Parietal lobe (tissue), 2 donors: ENCODE measurements around the gene PDS5A. TPM values are rescaled to one million over a fixed set of nuclear protein-coding genes. Genes with fewer than 3 reads are reported as not detected.

Experiments used
- small RNA-seq: library from RNA; depleted of rRNA; stranded (forward); fragments of <200 nt; gene quantifications from one replicate; pipeline ENCODE3, GENCODE V24; 2014; ENCODE audit warnings: low replicate concordance
- total RNA-seq: library from RNA; depleted of rRNA; stranded (reverse); fragments of >200 nt; gene quantifications from one replicate; pipeline ENCODE4 v1.2.3, GENCODE V29; 2014

PDS5A gene
- total RNA-seq, result 127 TPM

GRCh38 chr4:39977489-39978377, at the start of gene PDS5A:
Gene PDS5A (minus strand): TSS chr4:39977911. CDS start chr4:39976577, 1,334 bp downstream.

Small RNAs within 50 kb of the gene (small RNA-seq; reads per million reads assigned to genes)
- gene RNA5SP159, result not detected

Other genes with a start within 250 kb of the PDS5A start
- 82.6 TPM for gene N4BP2, start 78.9 kb upstream of the PDS5A start, total RNA-seq
- gene RHOH, start 219.1 kb upstream of the PDS5A start, total RNA-seq, result not detected